ENCODE results near the gene SLC2A8. TPM values are rescaled to one million over a fixed set of nuclear protein-coding genes. Genes with fewer than 3 reads are reported as not detected.

Gene SLC2A8
- polyA plus RNA-seq, 1 donor (not counting 4 experiments of a cell fraction or from before 2014, with no cell fraction given), result 7.1 TPM

DNA sequence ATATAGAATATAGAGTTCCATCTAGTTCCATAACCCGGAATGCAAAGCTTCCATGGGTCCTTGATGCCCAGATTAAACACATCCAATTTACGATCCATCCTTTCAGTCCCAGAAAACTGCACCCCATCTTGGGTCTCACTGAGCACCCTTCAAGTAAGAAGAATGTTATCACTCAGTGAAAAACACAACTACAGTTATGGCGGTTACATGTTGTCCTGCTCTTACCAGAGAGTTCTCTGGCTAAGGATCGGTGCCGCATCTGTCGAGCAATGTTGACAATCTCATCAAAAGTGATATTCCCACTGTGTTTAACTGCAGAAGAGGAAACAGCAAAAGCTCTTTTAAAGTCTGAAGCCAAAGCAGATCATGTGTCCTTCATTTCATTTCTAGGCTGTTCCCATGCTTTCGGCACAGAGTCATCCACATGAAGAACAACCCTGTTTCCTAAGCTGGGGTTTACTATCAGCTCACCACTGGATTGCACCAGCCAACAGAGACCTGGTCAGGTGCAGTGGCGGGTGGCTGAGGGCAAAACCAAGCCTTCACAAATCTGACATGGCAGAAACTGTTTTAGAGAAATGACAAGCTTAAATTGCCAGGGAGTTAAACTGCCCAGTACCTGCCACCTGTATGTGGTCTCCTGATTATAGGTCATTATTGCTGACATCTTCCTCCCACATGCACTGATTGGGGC lies 51.3 kb downstream of the SLC2A8 start:
- DNase-seq (ENCODE audit: low read depth, low spot score) (no peak), FAIRE-seq (no peak)
- Histone ChIP-seq H3K27me3 (ENCODE audit: control insufficient read depth, extremely low read depth, insufficient read depth, low read length) (no peaks in the 10 kb centered on the region), H3K9ac (ENCODE audit: control insufficient read depth, extremely low read depth, insufficient read depth, low read length) (peak overlapping the region; percentile 94), H2AFZ (ENCODE audit: control insufficient read depth, low read length) (no peak overlapping the region), H3K27ac (ENCODE audit: control insufficient read depth, insufficient read depth, low read length) (peak overlapping the region; percentile 89), H4K20me1 (ENCODE audit: control insufficient read depth, extremely low read depth, insufficient read depth, low read length) (peaks cover 63% of the 10 kb centered on the region), H3K4me2 (ENCODE audit: control insufficient read depth, extremely low read depth, insufficient read depth, low read depth, low read length) (peak overlapping the region; percentile 98), H3K9me3 (ENCODE audit: control insufficient read depth, low read depth, low read length) (peaks cover 10% of the 10 kb centered on the region), H3K4me1 (ENCODE audit: control insufficient read depth, extremely low read depth, insufficient read depth, low read length) (peaks cover 18% of the 10 kb centered on the region), H3K4me3 (ENCODE audit: control insufficient read depth in 2 of 3, extremely low read depth in 1 of 3, insufficient read depth in 2 of 3, low read depth in 1 of 3, low read length in 3 of 3) (peak overlapping the region in 2 of 3 experiments; percentile 89 to 100), H3K79me2 (ENCODE audit: control insufficient read depth, insufficient read depth, low read length) (peaks cover 35% of the 10 kb centered on the region), H3K9me1 (ENCODE audit: control insufficient read depth, extremely low read depth, insufficient read depth, low read length) (peaks cover 4% of the 10 kb centered on the region), H3K36me3 (ENCODE audit: control insufficient read depth in 2 of 2, extremely low read depth in 1 of 2, insufficient read depth in 2 of 2, low read length in 2 of 2) (peaks cover 38 to 66% of the 10 kb centered on the region in 2 experiments)
- dilution Hi-C loops (cut with MboI; ENCODE audit: extremely low pct_ligation_motif_present, low sequenced_read_pairs), result no loop called here
- TF ChIP-seq, protein P1, sequence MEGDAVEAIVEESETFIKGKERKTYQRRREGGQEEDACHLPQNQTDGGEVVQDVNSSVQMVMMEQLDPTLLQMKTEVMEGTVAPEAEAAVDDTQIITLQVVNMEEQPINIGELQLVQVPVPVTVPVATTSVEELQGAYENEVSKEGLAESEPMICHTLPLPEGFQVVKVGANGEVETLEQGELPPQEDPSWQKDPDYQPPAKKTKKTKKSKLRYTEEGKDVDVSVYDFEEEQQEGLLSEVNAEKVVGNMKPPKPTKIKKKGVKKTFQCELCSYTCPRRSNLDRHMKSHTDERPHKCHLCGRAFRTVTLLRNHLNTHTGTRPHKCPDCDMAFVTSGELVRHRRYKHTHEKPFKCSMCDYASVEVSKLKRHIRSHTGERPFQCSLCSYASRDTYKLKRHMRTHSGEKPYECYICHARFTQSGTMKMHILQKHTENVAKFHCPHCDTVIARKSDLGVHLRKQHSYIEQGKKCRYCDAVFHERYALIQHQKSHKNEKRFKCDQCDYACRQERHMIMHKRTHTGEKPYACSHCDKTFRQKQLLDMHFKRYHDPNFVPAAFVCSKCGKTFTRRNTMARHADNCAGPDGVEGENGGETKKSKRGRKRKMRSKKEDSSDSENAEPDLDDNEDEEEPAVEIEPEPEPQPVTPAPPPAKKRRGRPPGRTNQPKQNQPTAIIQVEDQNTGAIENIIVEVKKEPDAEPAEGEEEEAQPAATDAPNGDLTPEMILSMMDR (optimal IDR thresholded peaks at IDR 0.05 in 1 of 3, IDR thresholded peaks at IDR 0.05 in 1 of 3, conservative IDR thresholded peaks at IDR 0.05 in 1 of 3; ENCODE audit: extremely low read depth in 1 of 3, insufficient read depth in 2 of 3, low read length in 3 of 3), result no peak
- no peak for TF ChIP-seq EZH2 (IDR thresholded peaks at IDR 0.05; ENCODE audit: low read length)

- Histone ChIP-seq H3K9ac (ENCODE audit: control insufficient read depth, extremely low read depth, insufficient read depth, low read length) (peak overlapping the region; percentile 94), H3K36me3 (ENCODE audit: control insufficient read depth in 2 of 2, extremely low read depth in 1 of 2, insufficient read depth in 2 of 2, low read length in 2 of 2) (peaks cover 38 to 60% of the 10 kb centered on the region in 2 experiments), H3K79me2 (ENCODE audit: control insufficient read depth, insufficient read depth, low read length) (peaks cover 35% of the 10 kb centered on the region), H3K27ac (ENCODE audit: control insufficient read depth, insufficient read depth, low read length) (peak overlapping the region; percentile 89), H2AFZ (ENCODE audit: control insufficient read depth, low read length) (no peak overlapping the region), H3K4me3 (ENCODE audit: control insufficient read depth in 2 of 3, extremely low read depth in 1 of 3, insufficient read depth in 2 of 3, low read depth in 1 of 3, low read length in 3 of 3) (peak overlapping the region; percentile 89 to 100 (median 98)), H3K9me1 (ENCODE audit: control insufficient read depth, extremely low read depth, insufficient read depth, low read length) (peaks cover 4% of the 10 kb centered on the region), H4K20me1 (ENCODE audit: control insufficient read depth, extremely low read depth, insufficient read depth, low read length) (peaks cover 56% of the 10 kb centered on the region), H3K27me3 (ENCODE audit: control insufficient read depth, extremely low read depth, insufficient read depth, low read length) (no peaks in the 10 kb centered on the region), H3K4me1 (ENCODE audit: control insufficient read depth, extremely low read depth, insufficient read depth, low read length) (peaks cover 18% of the 10 kb centered on the region), H3K4me2 (ENCODE audit: control insufficient read depth, extremely low read depth, insufficient read depth, low read depth, low read length) (peak overlapping the region; percentile 98), H3K9me3 (ENCODE audit: control insufficient read depth, low read depth, low read length) (peaks cover 5% of the 10 kb centered on the region)
- dilution Hi-C loops (cut with MboI; ENCODE audit: extremely low pct_ligation_motif_present, low sequenced_read_pairs), result no loop called here
- DNase-seq (ENCODE audit: low read depth, low spot score) (no peak), FAIRE-seq (no peak)
- TF ChIP-seq EZH2 (IDR thresholded peaks at IDR 0.05; ENCODE audit: low read length), result no peak
- TF ChIP-seq, protein P1 (optimal IDR thresholded peaks at IDR 0.05 in 1 of 3, IDR thresholded peaks at IDR 0.05 in 1 of 3, conservative IDR thresholded peaks at IDR 0.05 in 1 of 3; ENCODE audit: extremely low read depth in 1 of 3, insufficient read depth in 2 of 3, low read length in 3 of 3), result no peak
Measured at GRCh38 chr9:127449332-127449966, 52.5 kb downstream of the SLC2A8 start.
